Renal cortical epithelial cell (primary cell): Measurements from ENCODE around the gene ZCCHC13. TPM values are rescaled to one million over a fixed set of nuclear protein-coding genes. Genes with fewer than 3 reads are reported as not detected.
"Not testable (repeated sequence)": the region's sequence is repeated elsewhere in the genome, so short reads cannot be mapped to it uniquely, and the experiment has no call there.

Experiments
- DNase-seq: peaks from one replicate; pipeline ENCODE4 v3.0.0-alpha.2; 2011; ENCODE audit warnings: low read depth
- total RNA-seq: library from RNA; depleted of rRNA; stranded (reverse); fragments of >200 nt; gene quantifications from 2 replicates; pipeline ENCODE4 v1.2.3, GENCODE V29; 2014

ZCCHC13 gene
- total RNA-seq, 1 donor from 2014 or later: not detected

- DNase-seq: no peak
Measured at GRCh38 chrX:74321191-74321590, 17.2 kb downstream of the ZCCHC13 start.

DNA sequence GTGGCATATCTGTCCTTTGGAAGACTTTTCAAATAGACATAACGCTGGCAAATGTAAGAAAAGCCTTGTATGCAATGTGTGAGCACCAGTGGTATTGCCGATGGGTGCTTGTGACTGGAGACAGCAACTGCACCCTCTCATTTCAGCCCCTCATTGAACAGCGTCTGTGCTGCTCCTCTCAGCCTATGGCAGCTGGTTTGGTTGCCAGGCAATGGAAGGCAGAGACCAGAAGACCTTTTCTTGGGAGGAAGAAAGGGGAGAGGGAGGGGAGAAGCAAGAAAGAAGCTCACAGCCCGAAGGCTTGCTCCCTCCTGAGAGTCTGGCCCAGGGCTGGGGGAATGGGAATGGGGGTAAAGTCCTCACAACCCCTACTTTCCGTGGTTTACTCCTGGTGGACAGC is 20.2 kb downstream of the ZCCHC13 start:
- no peak for DNase-seq

DNA sequence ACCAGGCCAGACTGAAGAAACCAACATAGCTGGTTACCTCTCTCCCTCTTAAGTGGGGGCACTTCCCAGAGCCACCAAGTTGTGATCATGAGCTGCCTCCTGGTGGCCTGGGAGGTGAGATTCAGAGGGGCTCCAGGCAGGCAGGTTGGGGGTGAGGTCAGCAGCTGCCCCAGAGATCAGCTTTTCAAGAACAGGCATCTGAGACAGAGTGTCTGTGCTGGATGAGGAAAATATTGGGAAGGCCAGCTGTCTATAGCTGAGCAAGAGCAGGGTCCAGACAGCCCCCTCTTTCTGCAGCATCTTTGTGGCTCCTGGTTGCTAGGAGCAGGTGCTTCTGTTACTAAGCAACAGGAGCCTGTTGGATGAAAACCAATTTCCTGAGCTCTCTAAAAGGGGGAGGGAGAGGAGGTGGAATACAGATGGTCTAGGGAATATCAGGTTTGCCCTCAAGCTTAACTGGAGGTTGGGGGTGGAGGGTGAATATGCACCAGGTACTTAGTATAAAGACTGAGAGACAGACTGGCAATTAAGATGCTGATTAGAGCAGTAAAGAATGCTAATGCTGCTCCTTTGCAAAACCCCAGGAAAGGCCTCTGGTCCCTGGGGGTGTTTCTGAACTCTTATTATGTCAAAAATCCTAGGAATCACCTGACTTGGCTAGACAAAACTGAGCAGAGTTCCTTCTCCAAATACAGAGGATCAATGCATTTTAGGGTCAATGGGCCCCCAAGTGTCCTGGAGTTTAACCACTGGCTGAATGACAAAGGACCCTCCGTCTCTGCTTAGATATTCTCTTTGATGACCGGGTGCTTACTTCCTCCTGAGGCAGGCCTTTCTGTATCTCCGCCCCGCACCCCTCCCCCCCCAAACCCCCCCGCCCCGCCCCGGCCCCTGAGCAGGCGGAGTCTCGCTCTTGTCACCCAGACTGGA is 21.4 kb downstream of the ZCCHC13 start:
- DNase-seq: no peak

- no peak for DNase-seq
Measured at GRCh38 chrX:74338852-74339251, 34.9 kb downstream of the ZCCHC13 start.

- no peak for DNase-seq
Measured at GRCh38 chrX:74340051-74340450, 36.1 kb downstream of the ZCCHC13 start.

GRCh38 chrX:74342211-74342610 is 38.2 kb downstream of the ZCCHC13 start:
- not testable (repeated sequence) for DNase-seq

- DNase-seq: peak; percentile 93
Measured at GRCh38 chrX:74343343-74344279, 39.6 kb downstream of the ZCCHC13 start.

- DNase-seq: no peak
Measured at GRCh38 chrX:74344280-74344622, 40.3 kb downstream of the ZCCHC13 start.

- DNase-seq: no peak
Measured at GRCh38 chrX:74346088-74346487, 42.1 kb downstream of the ZCCHC13 start.

- DNase-seq: peak; percentile 59
Measured at GRCh38 chrX:74349387-74349786, 45.4 kb downstream of the ZCCHC13 start.

- no peak for DNase-seq
Measured at GRCh38 chrX:74351760-74352159, 47.8 kb downstream of the ZCCHC13 start.

- DNase-seq: no peak
Measured at GRCh38 chrX:74353984-74354383, 50.0 kb downstream of the ZCCHC13 start.

Other genes with a start within 250 kb of the ZCCHC13 start
- gene SLC16A2, start 117.3 kb downstream of the ZCCHC13 start, total RNA-seq: 5.9 and 19.5 TPM in 2 replicates